ENCODE measurements around the gene KCNC3. TPM values are rescaled to one million over a fixed set of nuclear protein-coding genes. Genes with fewer than 3 reads are reported as not detected.

The KCNC3 gene
- polyA plus RNA-seq, 1 donor from 2014 or later: 0.97 TPM

DNA sequence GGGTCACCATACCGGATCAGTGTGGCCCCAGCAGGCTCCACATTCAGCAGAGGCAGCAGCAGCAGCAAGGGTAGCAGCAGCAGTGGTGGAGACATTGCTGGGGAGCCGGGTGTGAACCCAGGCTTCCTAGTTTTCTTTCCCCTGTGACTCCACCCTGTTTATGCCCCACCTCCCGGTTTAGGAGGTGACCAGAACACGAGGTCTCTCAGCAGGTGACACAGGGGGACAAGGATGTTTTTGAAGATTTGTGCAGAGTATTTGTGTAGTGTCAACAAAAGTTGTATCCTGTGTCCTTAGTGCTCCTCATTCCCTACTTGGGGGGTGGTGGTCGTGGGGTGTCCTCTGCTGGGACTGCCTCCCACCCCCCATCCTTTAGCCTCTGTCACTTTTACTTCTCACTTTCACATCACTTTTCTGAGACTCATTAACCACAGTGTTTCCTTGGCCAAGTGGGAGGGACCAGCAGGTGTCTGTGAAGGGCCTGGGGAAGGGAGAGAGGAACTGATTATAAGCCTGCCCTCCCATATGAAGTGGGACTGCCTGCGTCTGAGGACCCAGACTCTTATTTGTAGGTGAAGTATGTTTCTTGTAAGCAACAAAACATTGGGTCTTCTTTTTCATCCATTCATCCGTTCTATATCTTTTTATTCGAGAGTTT, 15.6 kb upstream of the KCNC3 start:
- no peak overlapping the region for H3K4me3 ChIP-seq (ENCODE audit: low read length)
- no peaks in the 10 kb centered on the region for H4K20me1 ChIP-seq (ENCODE audit: insufficient read depth)
- no peak overlapping the region for H3K27ac ChIP-seq (ENCODE audit: low read length)
- no peaks in the 10 kb centered on the region for H3K9me3 ChIP-seq (ENCODE audit: low read length)
- TF ChIP-seq SMC3 (conservative IDR thresholded peaks at IDR 0.05; ENCODE audit: poor library complexity): no peak
- TF ChIP-seq MXI1 (conservative IDR thresholded peaks at IDR 0.05; ENCODE audit: poor library complexity, severe bottlenecking): no peak
- no peak for TF ChIP-seq POLR2AphosphoS5 (IDR thresholded peaks at IDR 0.05)
- TF ChIP-seq EP300 (conservative IDR thresholded peaks at IDR 0.05; ENCODE audit: poor library complexity, severe bottlenecking): no peak
- no peak for TF ChIP-seq EZH2 (IDR thresholded peaks at IDR 0.05; ENCODE audit: borderline replicate concordance, insufficient read depth, low read length, poor library complexity, severe bottlenecking)
- no peak for TF ChIP-seq TAF1 (IDR thresholded peaks at IDR 0.05; ENCODE audit: low read depth)
- no peak for TF ChIP-seq RAD21 (conservative IDR thresholded peaks at IDR 0.05)
- no peak for TF ChIP-seq CTCF (IDR thresholded peaks at IDR 0.05; ENCODE audit: poor library complexity, severe bottlenecking)
- no peak for TF ChIP-seq REST (IDR thresholded peaks at IDR 0.05; ENCODE audit: borderline replicate concordance)
- no peak overlapping the region for H3K9ac ChIP-seq (ENCODE audit: low read length)
- H3K36me3 ChIP-seq (ENCODE audit: insufficient read depth, low read length): no peaks in the 10 kb centered on the region
- H3F3A ChIP-seq (ENCODE audit: insufficient read depth, low read length, poor library complexity, severe bottlenecking): no peaks in the 10 kb centered on the region
- no peak overlapping the region for H3K4me2 ChIP-seq (ENCODE audit: low read length)
- H3K9me2 ChIP-seq (ENCODE audit: insufficient read depth, low read length): no peaks in the 10 kb centered on the region
- no peaks in the 10 kb centered on the region for H3K79me2 ChIP-seq (replicated peaks; ENCODE audit: insufficient read depth, low read length)
- no peaks in the 10 kb centered on the region for H3K27me3 ChIP-seq (ENCODE audit: insufficient read depth, low read depth, low read length)
- no peak overlapping the region for H2AFZ ChIP-seq (ENCODE audit: low read depth, low read length)

GRCh38 chr19:50341091-50341564, 12.0 kb upstream of the KCNC3 start:
- Histone ChIP-seq H3K36me3 (ENCODE audit: insufficient read depth, low read length) (no peaks in the 10 kb centered on the region), H4K20me1 (ENCODE audit: insufficient read depth) (no peaks in the 10 kb centered on the region), H3K9me3 (ENCODE audit: low read length) (no peaks in the 10 kb centered on the region), H3K79me2 (replicated peaks; ENCODE audit: insufficient read depth, low read length) (no peaks in the 10 kb centered on the region), H3F3A (ENCODE audit: insufficient read depth, low read length, poor library complexity, severe bottlenecking) (no peaks in the 10 kb centered on the region), H3K27me3 (ENCODE audit: insufficient read depth, low read depth, low read length) (no peaks in the 10 kb centered on the region), H3K9ac (ENCODE audit: low read length) (no peak overlapping the region), H3K27ac (ENCODE audit: low read length) (no peak overlapping the region), H3K9me2 (ENCODE audit: insufficient read depth, low read length) (no peaks in the 10 kb centered on the region), H3K4me3 (ENCODE audit: low read length) (no peak overlapping the region), H2AFZ (ENCODE audit: low read depth, low read length) (no peak overlapping the region), H3K4me2 (ENCODE audit: low read length) (no peak overlapping the region)
- no peak for TF ChIP-seq TAF1 (IDR thresholded peaks at IDR 0.05; ENCODE audit: low read depth)
- no peak for TF ChIP-seq EZH2 (IDR thresholded peaks at IDR 0.05; ENCODE audit: borderline replicate concordance, insufficient read depth, low read length, poor library complexity, severe bottlenecking)
- TF ChIP-seq RAD21 (conservative IDR thresholded peaks at IDR 0.05): no peak
- TF ChIP-seq CTCF (IDR thresholded peaks at IDR 0.05; ENCODE audit: poor library complexity, severe bottlenecking): no peak
- TF ChIP-seq EP300 (conservative IDR thresholded peaks at IDR 0.05; ENCODE audit: poor library complexity, severe bottlenecking): no peak
- no peak for TF ChIP-seq SMC3 (conservative IDR thresholded peaks at IDR 0.05; ENCODE audit: poor library complexity)
- no peak for TF ChIP-seq POLR2AphosphoS5 (IDR thresholded peaks at IDR 0.05)
- no peak for TF ChIP-seq MXI1 (conservative IDR thresholded peaks at IDR 0.05; ENCODE audit: poor library complexity, severe bottlenecking)
- TF ChIP-seq REST (IDR thresholded peaks at IDR 0.05; ENCODE audit: borderline replicate concordance): no peak
